Measurements from ENCODE around the gene LAX1. TPM values are rescaled to one million over a fixed set of nuclear protein-coding genes. Genes with fewer than 3 reads are reported as not detected.

Gene LAX1
- total and polyA plus RNA-seq, 8 donors = 0.08 to 1.0 (median 0.22) TPM; not detected in 1

DNA sequence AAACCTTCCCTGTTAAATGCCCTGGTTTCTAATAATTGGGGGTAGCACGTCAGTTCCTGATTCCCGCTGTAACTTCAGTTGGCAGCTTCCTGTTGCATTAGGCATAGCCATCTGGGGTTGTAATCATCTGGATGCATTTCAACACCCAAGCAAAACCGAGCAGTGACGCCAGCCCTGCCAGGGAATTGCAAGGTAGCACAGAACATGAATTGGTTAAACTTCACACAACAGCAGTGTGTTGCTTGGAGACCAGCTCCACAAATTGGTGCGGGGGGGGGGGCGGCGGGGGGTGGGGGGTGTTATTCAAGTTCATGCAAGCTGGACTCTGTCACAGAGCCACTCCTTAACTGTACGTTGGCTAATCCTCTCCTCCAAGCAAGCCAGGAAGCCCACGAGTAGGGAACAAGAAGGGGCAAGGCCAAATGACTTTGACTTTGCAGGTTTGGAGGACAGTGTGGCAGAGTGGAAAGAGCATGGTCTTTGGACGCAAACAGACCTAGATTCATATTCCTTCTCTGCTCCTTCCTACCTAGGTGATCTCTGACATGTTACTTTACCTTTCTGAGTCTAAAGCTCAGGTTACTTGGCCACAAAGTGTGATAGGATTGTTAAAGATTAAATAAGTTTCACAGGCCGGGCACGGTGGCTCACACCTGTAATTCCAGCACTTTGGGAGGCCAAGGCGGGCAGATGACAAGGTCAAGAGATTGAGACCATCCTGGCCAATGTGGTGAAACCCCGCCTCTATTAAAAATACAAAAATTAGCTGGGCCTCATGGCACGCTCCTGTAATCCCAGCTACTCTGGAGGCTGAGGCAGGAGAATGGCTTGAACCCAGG is 4.7 kb downstream of the LAX1 start:
- Histone ChIP-seq H3K36me3 (no peaks in the 10 kb centered on the region), H3K4me3 (peak overlapping the region in 2 of 4 donors; percentile 18 to 22), H3K27ac (peak overlapping the region; percentile 57 to 77 (median 72)), H3K9me3 (no peaks in the 10 kb centered on the region), H3K27me3 (no peaks in the 10 kb centered on the region), H3K4me1 (no peaks in the 10 kb centered on the region)
- TF ChIP-seq, protein P1, sequence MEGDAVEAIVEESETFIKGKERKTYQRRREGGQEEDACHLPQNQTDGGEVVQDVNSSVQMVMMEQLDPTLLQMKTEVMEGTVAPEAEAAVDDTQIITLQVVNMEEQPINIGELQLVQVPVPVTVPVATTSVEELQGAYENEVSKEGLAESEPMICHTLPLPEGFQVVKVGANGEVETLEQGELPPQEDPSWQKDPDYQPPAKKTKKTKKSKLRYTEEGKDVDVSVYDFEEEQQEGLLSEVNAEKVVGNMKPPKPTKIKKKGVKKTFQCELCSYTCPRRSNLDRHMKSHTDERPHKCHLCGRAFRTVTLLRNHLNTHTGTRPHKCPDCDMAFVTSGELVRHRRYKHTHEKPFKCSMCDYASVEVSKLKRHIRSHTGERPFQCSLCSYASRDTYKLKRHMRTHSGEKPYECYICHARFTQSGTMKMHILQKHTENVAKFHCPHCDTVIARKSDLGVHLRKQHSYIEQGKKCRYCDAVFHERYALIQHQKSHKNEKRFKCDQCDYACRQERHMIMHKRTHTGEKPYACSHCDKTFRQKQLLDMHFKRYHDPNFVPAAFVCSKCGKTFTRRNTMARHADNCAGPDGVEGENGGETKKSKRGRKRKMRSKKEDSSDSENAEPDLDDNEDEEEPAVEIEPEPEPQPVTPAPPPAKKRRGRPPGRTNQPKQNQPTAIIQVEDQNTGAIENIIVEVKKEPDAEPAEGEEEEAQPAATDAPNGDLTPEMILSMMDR (IDR thresholded peaks at IDR 0.05) = no peak
- WGBS, 2 donors = 22 to 24% methylated on average over 15 of the region's 15 CpGs
- DNase-seq = peak; percentile 69 to 90 (median 87)
- ATAC-seq = peak; percentile 94 to 98 (median 96)
- no peak for FAIRE-seq
- intact Hi-C loops (cut with DNase I) = no loop called here

DNA sequence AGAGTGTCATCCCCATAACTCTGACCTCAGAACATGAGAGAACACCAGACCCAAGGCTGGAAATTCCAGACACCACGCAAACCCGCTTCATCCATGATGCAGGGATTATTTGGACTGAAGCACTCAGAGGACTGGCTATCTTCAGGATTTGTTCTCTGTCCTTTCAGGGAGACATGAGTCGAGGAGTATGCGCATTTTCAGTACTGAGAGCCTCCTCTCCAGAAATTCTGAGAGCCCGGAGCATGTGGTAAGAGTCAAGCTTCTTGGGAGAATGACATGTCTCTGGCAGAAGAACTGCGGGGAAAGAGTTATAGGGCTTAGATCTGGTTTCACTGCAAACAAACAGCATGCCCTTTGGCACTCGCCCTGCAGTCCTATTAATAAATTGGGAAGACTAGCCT is 6.9 kb downstream of the LAX1 start:
- intact Hi-C loops (cut with DNase I) = no loop called here
- FAIRE-seq (no peak), ATAC-seq (no peak), DNase-seq (no peak)
- Histone ChIP-seq H3K27ac (no peak overlapping the region), H3K36me3 (no peaks in the 10 kb centered on the region), H3K9me3 (no peaks in the 10 kb centered on the region), H3K4me3 (no peak overlapping the region), H3K27me3 (no peaks in the 10 kb centered on the region), H3K4me1 (no peaks in the 10 kb centered on the region)
- WGBS, 2 donors = 68 to 75% methylated on average over 7 of the region's 7 CpGs
- TF ChIP-seq, protein P1 (IDR thresholded peaks at IDR 0.05) = no peak

DNA sequence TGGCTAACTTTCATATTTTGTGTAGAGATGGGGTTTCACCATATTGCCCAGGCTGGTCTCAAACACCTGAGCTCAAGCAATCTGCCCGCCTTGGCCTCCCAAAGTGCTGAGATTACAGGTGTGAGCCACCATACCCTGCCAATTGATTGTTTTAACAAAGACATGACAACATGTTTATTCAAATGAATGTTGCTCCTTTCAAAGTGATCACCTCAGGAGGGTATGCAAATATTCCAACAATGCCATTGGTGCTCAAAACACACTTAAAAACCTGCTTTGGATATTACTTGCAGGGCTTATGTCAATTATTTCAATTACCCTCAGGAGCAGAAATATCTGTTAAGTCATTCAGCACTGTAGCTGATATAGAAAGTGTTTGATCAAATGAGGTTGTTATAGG is 7.9 kb downstream of the LAX1 start:
- WGBS, 2 donors = 81 to 87% methylated on average over 1 of the region's 1 CpG
- ATAC-seq (no peak), FAIRE-seq (no peak), DNase-seq (no peak)
- no peak overlapping the region for H3K27ac ChIP-seq
- no peaks in the 10 kb centered on the region for H3K36me3 ChIP-seq
- intact Hi-C loops (cut with DNase I) = no loop called here
- no peaks in the 10 kb centered on the region for H3K27me3 ChIP-seq
- no peak overlapping the region for H3K4me3 ChIP-seq
- H3K9me3 ChIP-seq = no peaks in the 10 kb centered on the region
- TF ChIP-seq, protein P1 (IDR thresholded peaks at IDR 0.05) = no peak
- no peaks in the 10 kb centered on the region for H3K4me1 ChIP-seq

DNA sequence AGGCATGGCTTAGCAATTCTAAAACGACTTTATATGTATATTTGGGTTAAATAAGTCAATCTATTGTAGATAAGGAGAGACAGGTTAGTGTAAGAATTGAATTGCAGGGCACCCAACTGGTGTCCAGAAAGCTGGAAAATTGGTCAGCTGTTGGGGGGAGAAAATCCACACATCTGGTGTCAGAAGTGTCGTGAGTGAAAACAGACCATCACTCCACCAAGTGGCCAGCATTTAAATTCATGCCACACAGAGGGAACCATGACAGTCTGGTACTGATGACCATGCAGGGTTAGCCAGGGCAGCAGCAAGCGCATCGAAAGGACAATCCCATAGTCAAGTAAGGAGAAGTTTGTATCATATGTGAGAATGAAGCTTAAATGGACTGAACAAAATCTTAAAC is 11.7 kb downstream of the LAX1 start:
- FAIRE-seq (no peak), DNase-seq (no peak), ATAC-seq (peak in 3 of 4 donors; percentile 40 to 75 (median 60))
- TF ChIP-seq, protein P1 (IDR thresholded peaks at IDR 0.05) = no peak
- H3K4me1 ChIP-seq = no peaks in the 10 kb centered on the region
- H3K27me3 ChIP-seq = no peaks in the 10 kb centered on the region
- 50 to 53% methylated on average over 4 of the region's 4 CpGs for WGBS, 2 donors
- H3K4me3 ChIP-seq = no peak overlapping the region
- H3K27ac ChIP-seq = no peak overlapping the region
- intact Hi-C loops (cut with DNase I) = no loop called here
- H3K36me3 ChIP-seq = no peaks in the 10 kb centered on the region
- H3K9me3 ChIP-seq = no peaks in the 10 kb centered on the region

DNA sequence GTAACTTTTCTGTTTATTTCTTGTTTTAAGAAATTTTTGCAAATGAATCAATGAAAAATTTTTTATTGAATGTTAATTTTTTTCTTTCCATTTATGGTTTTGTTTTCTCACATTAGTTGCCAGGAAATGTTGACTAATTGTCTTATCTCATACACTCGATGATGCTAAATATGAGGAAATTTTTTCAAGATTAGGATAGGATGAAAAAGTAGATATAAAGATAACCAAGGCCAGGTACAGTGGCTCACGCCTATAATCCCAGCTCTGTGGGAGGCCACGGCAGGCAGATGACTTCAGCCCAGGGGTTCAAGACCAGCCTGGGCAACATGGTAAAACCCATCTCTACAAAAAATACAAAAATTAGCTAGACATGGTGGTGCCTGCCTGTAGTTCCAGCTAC is 12.6 kb downstream of the LAX1 start:
- ATAC-seq = no peak
- H3K36me3 ChIP-seq = no peaks in the 10 kb centered on the region
- H3K9me3 ChIP-seq = no peaks in the 10 kb centered on the region
- TF ChIP-seq, protein P1 (IDR thresholded peaks at IDR 0.05) = no peak
- no peaks in the 10 kb centered on the region for H3K4me1 ChIP-seq
- WGBS, 2 donors = 62 to 64% methylated on average over 3 of the region's 3 CpGs
- H3K27ac ChIP-seq = no peak overlapping the region
- no peak overlapping the region for H3K4me3 ChIP-seq
- intact Hi-C loops (cut with DNase I) = no loop called here
- DNase-seq = no peak
- no peaks in the 10 kb centered on the region for H3K27me3 ChIP-seq
- FAIRE-seq = no peak

Data from pancreas (tissue), 10 donors.